Fibroblast of pulmonary artery (primary cell): ENCODE results near the gene CD14.

Experiments
- DNase-seq: peaks from one replicate; pipeline ENCODE4 v3.0.0-alpha.2; 2010; ENCODE audit warnings: low read depth
- H3K4me3 ChIP-seq: replicated peaks from 2 replicates; pipeline ENCODE4 v1.5.1; 2011; ENCODE audit warnings: low read depth, mild to moderate bottlenecking, control low read depth, low read length, moderate library complexity
- TF ChIP-seq, protein P1 (sequence below): IDR thresholded peaks from 2 replicates; pipeline ENCODE4 v1.5.1; 2011; ENCODE audit warnings: mild to moderate bottlenecking, control low read depth, low read length, inconsistent platforms; ENCODE audit errors: missing control alignments

The CD14 gene

GRCh38 chr5:140633021-140633471 is at the start of gene CD14:
Gene CD14 (minus strand): TSS chr5:140633175. CDS start chr5:140633071, 104 bp downstream.
- DNase-seq, result peak; percentile 40
- peak within 1 kb of the TSS; percentile 52 for H3K4me3 ChIP-seq
- TF ChIP-seq, protein P1, sequence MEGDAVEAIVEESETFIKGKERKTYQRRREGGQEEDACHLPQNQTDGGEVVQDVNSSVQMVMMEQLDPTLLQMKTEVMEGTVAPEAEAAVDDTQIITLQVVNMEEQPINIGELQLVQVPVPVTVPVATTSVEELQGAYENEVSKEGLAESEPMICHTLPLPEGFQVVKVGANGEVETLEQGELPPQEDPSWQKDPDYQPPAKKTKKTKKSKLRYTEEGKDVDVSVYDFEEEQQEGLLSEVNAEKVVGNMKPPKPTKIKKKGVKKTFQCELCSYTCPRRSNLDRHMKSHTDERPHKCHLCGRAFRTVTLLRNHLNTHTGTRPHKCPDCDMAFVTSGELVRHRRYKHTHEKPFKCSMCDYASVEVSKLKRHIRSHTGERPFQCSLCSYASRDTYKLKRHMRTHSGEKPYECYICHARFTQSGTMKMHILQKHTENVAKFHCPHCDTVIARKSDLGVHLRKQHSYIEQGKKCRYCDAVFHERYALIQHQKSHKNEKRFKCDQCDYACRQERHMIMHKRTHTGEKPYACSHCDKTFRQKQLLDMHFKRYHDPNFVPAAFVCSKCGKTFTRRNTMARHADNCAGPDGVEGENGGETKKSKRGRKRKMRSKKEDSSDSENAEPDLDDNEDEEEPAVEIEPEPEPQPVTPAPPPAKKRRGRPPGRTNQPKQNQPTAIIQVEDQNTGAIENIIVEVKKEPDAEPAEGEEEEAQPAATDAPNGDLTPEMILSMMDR, result peak; percentile 1

- DNase-seq, result no peak
- no peak overlapping the region for H3K4me3 ChIP-seq
- TF ChIP-seq, protein P1, result no peak
Measured at GRCh38 chr5:140678993-140679392, 46.0 kb upstream of the CD14 start.

DNA sequence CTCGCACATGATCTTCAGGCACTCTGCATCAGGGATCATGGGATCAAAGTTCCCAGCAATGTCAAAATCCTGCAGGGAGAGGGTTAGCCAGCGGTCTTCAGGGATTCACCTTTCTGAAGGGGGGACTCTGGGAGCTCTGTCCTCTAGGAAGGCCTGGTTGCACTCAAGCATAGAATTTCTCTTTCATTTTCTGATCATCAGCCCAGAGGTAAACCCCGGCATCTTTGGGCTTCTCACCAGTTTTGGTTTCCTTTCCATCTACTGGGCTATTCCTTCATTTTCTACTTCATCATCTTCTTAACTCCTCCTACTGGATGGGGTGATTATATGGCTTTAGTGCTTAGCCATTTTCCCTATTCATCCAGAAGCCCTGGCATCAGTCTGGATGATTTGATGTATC is 45.0 kb upstream of the CD14 start:
- no peak for DNase-seq
- no peak overlapping the region for H3K4me3 ChIP-seq
- TF ChIP-seq, protein P1, result no peak

- no peak overlapping the region for H3K4me3 ChIP-seq
Measured at GRCh38 chr5:140674629-140675028, 41.7 kb upstream of the CD14 start.

DNA sequence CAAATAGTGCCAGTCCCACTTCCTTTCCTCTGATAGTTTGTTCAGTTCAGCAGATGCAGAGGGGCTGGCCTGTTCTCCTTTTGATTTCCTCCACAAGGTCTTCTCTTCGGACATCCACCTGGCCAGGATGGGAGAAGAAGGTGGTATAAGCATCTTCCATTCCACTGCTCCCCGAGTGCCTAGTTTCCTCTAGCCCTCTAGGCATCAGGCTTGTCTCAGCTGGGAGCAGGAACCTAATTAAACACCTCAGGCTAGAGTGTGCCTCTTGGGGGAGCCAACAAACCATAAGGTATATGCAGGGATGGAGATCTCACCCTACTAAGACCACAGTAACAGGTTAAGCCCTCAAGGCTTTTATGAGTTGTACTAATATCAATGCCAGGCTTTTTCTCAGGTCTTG is 41.2 kb upstream of the CD14 start:
- no peak for DNase-seq
- no peak overlapping the region for H3K4me3 ChIP-seq
- TF ChIP-seq, protein P1, result no peak

More at GRCh38 chr5:140674629-140675028, 41.7 kb upstream of the CD14 start:
- no peak for DNase-seq
- TF ChIP-seq, protein P1, result no peak

- TF ChIP-seq, protein P1, result no peak
- DNase-seq, result no peak
- no peak within 1 kb of the TSS for H3K4me3 ChIP-seq
Measured at GRCh38 chr5:140673187-140673976, 40.4 kb upstream of the CD14 start, which contains the start of gene DND1. Gene DND1 (minus strand): TSS chr5:140673576. CDS start chr5:140673542, 34 bp downstream.
